Trophoblast cell (in vitro differentiated cells and primary cell): ENCODE results near the gene WTAP.

Source experiments
- DNase-seq, 2 donors: peaks; one replicate each; pipeline ENCODE4 v3.0.0-alpha.2; 2016
- H2AFZ ChIP-seq: 2 replicates; pipeline ENCODE4 v1.6.1; 2013; ENCODE audit warnings: low read length, moderate library complexity, mild to moderate bottlenecking; ENCODE audit not compliant: insufficient read depth, poor library complexity
- H2AK5ac ChIP-seq: 2 replicates; pipeline ENCODE4 v1.6.1; 2013; ENCODE audit warnings: mild to moderate bottlenecking, low read length
- H2BK120ac ChIP-seq: 2 replicates; pipeline ENCODE4 v1.6.1; 2013; ENCODE audit warnings: low read length, mild to moderate bottlenecking, moderate library complexity; ENCODE audit not compliant: insufficient read depth, poor library complexity
- H2BK12ac ChIP-seq: 2 replicates; pipeline ENCODE4 v1.6.1; 2013; ENCODE audit warnings: mild to moderate bottlenecking, low read length, moderate library complexity
- H2BK5ac ChIP-seq: 2 replicates; pipeline ENCODE4 v1.6.1; 2013; ENCODE audit warnings: low read length, low read depth, moderate library complexity, mild to moderate bottlenecking; ENCODE audit not compliant: poor library complexity
- H3K14ac ChIP-seq: 2 replicates; pipeline ENCODE4 v1.6.1; 2013; ENCODE audit warnings: mild to moderate bottlenecking, low read length
- H3K18ac ChIP-seq: 2 replicates; pipeline ENCODE4 v1.6.1; 2013; ENCODE audit warnings: mild to moderate bottlenecking, low read length
- H3K23ac ChIP-seq: 2 replicates; pipeline ENCODE4 v1.6.1; 2013; ENCODE audit warnings: low read length
- H3K27ac ChIP-seq: 2 replicates; pipeline ENCODE4 v1.5.1; 2013; ENCODE audit warnings: low read depth, mild to moderate bottlenecking, inconsistent platforms, low read length, moderate library complexity
- H3K27me3 ChIP-seq: 2 replicates; pipeline ENCODE4 v1.6.1; 2013; ENCODE audit warnings: inconsistent platforms, mild to moderate bottlenecking, low read length, moderate library complexity; ENCODE audit not compliant: insufficient read depth
- H3K36me3 ChIP-seq, 2 experiments: 1 replicate in 1 of 2; 2 replicates in 1 of 2; pipeline ENCODE4 v1.6.1; 2013; ENCODE audit warnings: low read length in 2 of 2, mild to moderate bottlenecking in 2 of 2, moderate library complexity in 1 of 2; ENCODE audit not compliant: insufficient read depth in 2 of 2, control insufficient read depth in 1 of 2
- H3K4ac ChIP-seq: 2 replicates; pipeline ENCODE4 v1.6.1; 2013; ENCODE audit warnings: low read depth, mild to moderate bottlenecking, low read length, moderate library complexity
- H3K4me1 ChIP-seq, 2 experiments: 1 replicate in 1 of 2; 2 replicates in 1 of 2; pipeline ENCODE4 v1.6.1; 2013; ENCODE audit warnings: low read length in 2 of 2, mild to moderate bottlenecking in 2 of 2, moderate library complexity in 1 of 2; ENCODE audit not compliant: insufficient read depth in 2 of 2, control insufficient read depth in 1 of 2
- H3K4me2 ChIP-seq: 2 replicates; pipeline ENCODE4 v1.6.1; 2013; ENCODE audit warnings: inconsistent platforms, mild to moderate bottlenecking, low read length, moderate library complexity
- H3K4me3 ChIP-seq: 2 replicates; pipeline ENCODE4 v1.5.1; 2013; ENCODE audit warnings: mild to moderate bottlenecking, low read depth, low read length, inconsistent platforms
- H3K79me1 ChIP-seq: one replicate; pipeline ENCODE4 v1.6.1; 2013; ENCODE audit warnings: low read length
- H3K79me2 ChIP-seq: 2 replicates; pipeline ENCODE4 v1.6.1; 2013; ENCODE audit warnings: low read length, mild to moderate bottlenecking; ENCODE audit not compliant: control insufficient read depth, insufficient read depth, poor library complexity
- H3K9ac ChIP-seq: 2 replicates; pipeline ENCODE4 v1.6.1; 2013; ENCODE audit warnings: mild to moderate bottlenecking, low read length
- H3K9me3 ChIP-seq: 2 replicates; pipeline ENCODE4 v1.6.1; 2013; ENCODE audit warnings: low read depth, mild to moderate bottlenecking, control low read depth, inconsistent platforms, low read length; ENCODE audit not compliant: insufficient read depth
- H4K12ac ChIP-seq: 2 replicates; pipeline ENCODE4 v1.6.1; 2013; ENCODE audit warnings: low read depth, mild to moderate bottlenecking, low read length, moderate library complexity
- H4K8ac ChIP-seq: 2 replicates; pipeline ENCODE4 v1.6.1; 2013; ENCODE audit warnings: low read depth, mild to moderate bottlenecking, low read length, moderate library complexity
- H4K91ac ChIP-seq: one replicate; pipeline ENCODE4 v1.6.1; 2013; ENCODE audit warnings: low read depth, mild to moderate bottlenecking, low read length, moderate library complexity
- WGBS: extraction: QIAGEN DNeasy Blood & Tissue Kit; methylation state at CpG from one replicate; pipeline ENCODE4 v1.1.7; 2013; ENCODE audit warnings: missing lambda C conversion rate; ENCODE audit not compliant: insufficient read length, insufficient coverage; ENCODE audit errors: extremely low coverage; 5-methylcytosine and 5-hydroxymethylcytosine counted together

The WTAP gene

GRCh38 chr6:159772196-159772595, 44.9 kb downstream of the WTAP start:
- Histone ChIP-seq H3K4me2 (no peak overlapping the region), H2BK5ac (no peak overlapping the region), H3K4ac (no peak overlapping the region), H3K27me3 (no peaks in the 10 kb centered on the region), H3K4me3 (no peak overlapping the region), H3K27ac (no peak overlapping the region), H2BK120ac (no peak overlapping the region), H2AFZ (no peak overlapping the region), H3K18ac (no peak overlapping the region), H4K12ac (no peak overlapping the region), H3K9ac (no peak overlapping the region), H3K79me2 (no peaks in the 10 kb centered on the region), H4K8ac (no peak overlapping the region), H3K79me1 (no peaks in the 10 kb centered on the region), H4K91ac (no peak overlapping the region), H3K9me3 (no peaks in the 10 kb centered on the region), H3K36me3 (peaks cover 32 to 58% of the 10 kb centered on the region in 2 experiments), H3K4me1 (no peaks in the 10 kb centered on the region), H2BK12ac (no peak overlapping the region), H2AK5ac (no peak overlapping the region), H3K14ac (no peak overlapping the region), H3K23ac (no peak overlapping the region)
- no CpG with 5 or more reads among the region's 1 CpG for WGBS
- DNase-seq: no peak

GRCh38 chr6:159777240-159777904, 50.1 kb downstream of the WTAP start:
- H3K4me2 ChIP-seq: no peak overlapping the region
- H4K8ac ChIP-seq: no peak overlapping the region
- no peak overlapping the region for H2BK5ac ChIP-seq
- no peak overlapping the region for H3K27ac ChIP-seq
- H3K18ac ChIP-seq: no peak overlapping the region
- no peak for DNase-seq
- H4K91ac ChIP-seq: no peak overlapping the region
- no peak overlapping the region for H2BK12ac ChIP-seq
- peaks cover 29 to 50% of the 10 kb centered on the region in 2 experiments for H3K36me3 ChIP-seq
- H3K9ac ChIP-seq: no peak overlapping the region
- no peak overlapping the region for H2AFZ ChIP-seq
- no CpG with 5 or more reads among the region's 7 CpGs for WGBS
- H3K4me3 ChIP-seq: no peak overlapping the region
- H3K27me3 ChIP-seq: no peaks in the 10 kb centered on the region
- no peak overlapping the region for H2BK120ac ChIP-seq
- H3K4ac ChIP-seq: no peak overlapping the region
- no peaks in the 10 kb centered on the region for H3K79me1 ChIP-seq
- H3K14ac ChIP-seq: no peak overlapping the region
- no peaks in the 10 kb centered on the region for H3K4me1 ChIP-seq
- no peaks in the 10 kb centered on the region for H3K79me2 ChIP-seq
- no peaks in the 10 kb centered on the region for H3K9me3 ChIP-seq
- no peak overlapping the region for H4K12ac ChIP-seq
- no peak overlapping the region for H3K23ac ChIP-seq
- H2AK5ac ChIP-seq: no peak overlapping the region

- H3K4me2 ChIP-seq: no peak overlapping the region
- no peaks in the 10 kb centered on the region for H3K27me3 ChIP-seq
- no peak overlapping the region for H3K4ac ChIP-seq
- no peak overlapping the region for H2BK5ac ChIP-seq
- H3K18ac ChIP-seq: no peak overlapping the region
- no peak overlapping the region for H3K27ac ChIP-seq
- no peaks in the 10 kb centered on the region for H3K4me1 ChIP-seq
- no peak overlapping the region for H3K9ac ChIP-seq
- DNase-seq: peak; percentile 21 to 72
- WGBS: no CpG with 5 or more reads among the region's 1 CpG
- no peak overlapping the region for H3K23ac ChIP-seq
- H4K8ac ChIP-seq: no peak overlapping the region
- H3K79me2 ChIP-seq: no peaks in the 10 kb centered on the region
- no peaks in the 10 kb centered on the region for H3K79me1 ChIP-seq
- peaks cover 26 to 48% of the 10 kb centered on the region in 2 experiments for H3K36me3 ChIP-seq
- H4K91ac ChIP-seq: no peak overlapping the region
- no peak overlapping the region for H2BK120ac ChIP-seq
- H2AFZ ChIP-seq: no peak overlapping the region
- no peak overlapping the region for H2AK5ac ChIP-seq
- H2BK12ac ChIP-seq: no peak overlapping the region
- no peak overlapping the region for H3K14ac ChIP-seq
- no peaks in the 10 kb centered on the region for H3K9me3 ChIP-seq
- no peak overlapping the region for H4K12ac ChIP-seq
- H3K4me3 ChIP-seq: no peak overlapping the region
Observed at GRCh38 chr6:159778131-159778530, 50.8 kb downstream of the WTAP start.

DNA sequence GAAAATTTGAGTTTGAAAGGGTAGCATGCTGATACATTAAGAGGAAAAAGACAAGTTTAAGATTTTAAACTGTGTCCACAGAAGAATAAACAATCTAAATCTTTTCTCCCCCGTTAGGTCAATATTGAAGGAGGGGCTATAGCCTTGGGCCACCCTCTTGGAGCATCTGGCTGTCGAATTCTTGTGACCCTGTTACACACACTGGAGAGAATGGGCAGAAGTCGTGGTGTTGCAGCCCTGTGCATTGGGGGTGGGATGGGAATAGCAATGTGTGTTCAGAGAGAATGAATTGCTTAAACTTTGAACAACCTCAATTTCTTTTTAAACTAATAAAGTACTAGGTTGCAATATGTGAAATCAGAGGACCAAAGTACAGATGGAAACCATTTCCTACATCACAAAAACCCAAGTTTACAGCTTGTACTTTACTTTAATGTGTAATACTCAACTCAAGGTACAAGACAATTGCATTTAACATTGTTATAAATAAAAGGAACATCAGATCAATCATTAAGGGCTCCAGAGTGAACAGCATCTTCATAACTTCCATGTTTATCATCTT, 51.3 kb downstream of the WTAP start:
- H3K36me3 ChIP-seq: peaks cover 28 to 51% of the 10 kb centered on the region in 2 experiments
- no peak overlapping the region for H2BK5ac ChIP-seq
- WGBS: no CpG with 5 or more reads among the region's 3 CpGs
- H3K4me3 ChIP-seq: no peak overlapping the region
- no peaks in the 10 kb centered on the region for H3K27me3 ChIP-seq
- H2AFZ ChIP-seq: no peak overlapping the region
- no peak overlapping the region for H3K9ac ChIP-seq
- H3K14ac ChIP-seq: no peak overlapping the region
- no peak overlapping the region for H2BK120ac ChIP-seq
- no peaks in the 10 kb centered on the region for H3K79me1 ChIP-seq
- H3K18ac ChIP-seq: no peak overlapping the region
- no peak overlapping the region for H4K12ac ChIP-seq
- no peaks in the 10 kb centered on the region for H3K4me1 ChIP-seq
- H3K9me3 ChIP-seq: no peaks in the 10 kb centered on the region
- H4K91ac ChIP-seq: no peak overlapping the region
- H2BK12ac ChIP-seq: no peak overlapping the region
- no peak overlapping the region for H3K27ac ChIP-seq
- no peak overlapping the region for H4K8ac ChIP-seq
- H3K4ac ChIP-seq: no peak overlapping the region
- H3K79me2 ChIP-seq: no peaks in the 10 kb centered on the region
- H2AK5ac ChIP-seq: no peak overlapping the region
- no peak overlapping the region for H3K4me2 ChIP-seq
- no peak for DNase-seq
- no peak overlapping the region for H3K23ac ChIP-seq
